PC-9 (cell line): Measurements from ENCODE around the gene CACNA1D.

Source experiments
- EZH2 ChIP-seq: fragments of 200-600 bp; sonication (generic); IDR thresholded peaks from 2 replicates; pipeline ENCODE4 v1.8.0; 2017; ENCODE audit warnings: antibody characterized with exemption, low read depth
- TF ChIP-seq, protein P1 (sequence below): fragments of 200-600 bp; sonication (generic); conservative IDR thresholded peaks from 2 replicates; pipeline ENCODE4 v1.6.1; 2017; ENCODE audit warnings: mixed run types, antibody characterized with exemption, mild to moderate bottlenecking, moderate library complexity

DNA sequence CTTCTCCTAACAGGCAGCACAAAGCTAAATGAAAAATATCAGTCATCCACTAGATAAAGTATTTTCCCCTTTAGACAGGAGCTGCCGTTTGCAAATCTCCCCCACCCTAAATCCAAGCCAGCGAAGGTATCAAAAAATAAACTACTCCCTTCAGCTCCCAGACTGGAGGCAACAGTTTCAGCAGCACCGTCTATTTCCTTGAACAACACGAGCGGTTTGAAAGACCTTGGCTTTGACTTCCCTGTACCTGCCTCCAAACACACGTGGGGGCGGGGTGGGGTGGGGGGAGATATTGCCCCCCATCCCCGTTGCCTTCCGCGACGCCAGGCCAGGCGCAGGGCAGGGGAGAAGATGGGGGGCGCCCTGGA, 832 bp upstream of the CACNA1D start:
- TF ChIP-seq, protein P1, sequence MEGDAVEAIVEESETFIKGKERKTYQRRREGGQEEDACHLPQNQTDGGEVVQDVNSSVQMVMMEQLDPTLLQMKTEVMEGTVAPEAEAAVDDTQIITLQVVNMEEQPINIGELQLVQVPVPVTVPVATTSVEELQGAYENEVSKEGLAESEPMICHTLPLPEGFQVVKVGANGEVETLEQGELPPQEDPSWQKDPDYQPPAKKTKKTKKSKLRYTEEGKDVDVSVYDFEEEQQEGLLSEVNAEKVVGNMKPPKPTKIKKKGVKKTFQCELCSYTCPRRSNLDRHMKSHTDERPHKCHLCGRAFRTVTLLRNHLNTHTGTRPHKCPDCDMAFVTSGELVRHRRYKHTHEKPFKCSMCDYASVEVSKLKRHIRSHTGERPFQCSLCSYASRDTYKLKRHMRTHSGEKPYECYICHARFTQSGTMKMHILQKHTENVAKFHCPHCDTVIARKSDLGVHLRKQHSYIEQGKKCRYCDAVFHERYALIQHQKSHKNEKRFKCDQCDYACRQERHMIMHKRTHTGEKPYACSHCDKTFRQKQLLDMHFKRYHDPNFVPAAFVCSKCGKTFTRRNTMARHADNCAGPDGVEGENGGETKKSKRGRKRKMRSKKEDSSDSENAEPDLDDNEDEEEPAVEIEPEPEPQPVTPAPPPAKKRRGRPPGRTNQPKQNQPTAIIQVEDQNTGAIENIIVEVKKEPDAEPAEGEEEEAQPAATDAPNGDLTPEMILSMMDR = no peak
- no peak for TF ChIP-seq EZH2
